Neutrophil (primary cell): ENCODE results near the gene SMURF2.

ENCODE experiments used
- H3K27ac ChIP-seq: fragments of 200-600 bp; sonication (generic); 2 replicates; pipeline ENCODE4 v1.5.1; 2016; ENCODE audit warnings: mild to moderate bottlenecking, moderate library complexity
- H3K27me3 ChIP-seq: fragments of 200-600 bp; sonication (generic); 2 replicates; pipeline ENCODE4 v1.6.0; 2016; ENCODE audit warnings: mild to moderate bottlenecking
- H3K36me3 ChIP-seq: fragments of 200-600 bp; sonication (generic); 2 replicates; pipeline ENCODE4 v1.5.1; 2017
- H3K4me1 ChIP-seq, 2 experiments: fragments of 200-600 bp in 1 of 2; sonication (generic) in 1 of 2; 1 replicate in 1 of 2; 2 replicates in 1 of 2; pipeline versions ENCODE4 v1.5.1 to v1.6.1; 2013 to 2016; ENCODE audit warnings: low read depth in 1 of 2, low read length in 1 of 2, mild to moderate bottlenecking in 1 of 2, moderate library complexity in 1 of 2; ENCODE audit not compliant: control insufficient read depth in 1 of 2, insufficient read depth in 1 of 2
- H3K4me3 ChIP-seq, 2 experiments: fragments of 200-600 bp in 1 of 2; sonication (generic) in 1 of 2; 1 replicate in 1 of 2; 2 replicates in 1 of 2; pipeline ENCODE4 v1.5.1; 2013 to 2016; ENCODE audit warnings: low read depth in 1 of 2, low read length in 1 of 2, mild to moderate bottlenecking in 1 of 2, moderate library complexity in 1 of 2
- H3K9me3 ChIP-seq: fragments of 200-600 bp; sonication (generic); 2 replicates; pipeline ENCODE4 v1.5.1; 2016
- CTCF ChIP-seq: fragments of 200-600 bp; sonication (generic); IDR thresholded peaks from 2 replicates; pipeline ENCODE4 v1.5.1; 2016; ENCODE audit warnings: antibody characterized with exemption

The SMURF2 gene

GRCh38 chr17:64540118-64540776 lies 121.9 kb downstream of the SMURF2 start:
- Histone ChIP-seq H3K4me3 (no peak overlapping the region), H3K27ac (no peak overlapping the region), H3K4me1 (no peaks in the 10 kb centered on the region), H3K27me3 (no peaks in the 10 kb centered on the region), H3K9me3 (no peaks in the 10 kb centered on the region), H3K36me3 (peaks cover 79% of the 10 kb centered on the region)
- no peak for TF ChIP-seq CTCF

GRCh38 chr17:64538508-64539130 lies 123.5 kb downstream of the SMURF2 start:
- Histone ChIP-seq H3K27ac (no peak overlapping the region), H3K4me3 (no peak overlapping the region), H3K36me3 (peaks cover 80% of the 10 kb centered on the region), H3K27me3 (no peaks in the 10 kb centered on the region), H3K4me1 (no peaks in the 10 kb centered on the region), H3K9me3 (no peaks in the 10 kb centered on the region)
- TF ChIP-seq CTCF = no peak

- H3K9me3 ChIP-seq = no peaks in the 10 kb centered on the region
- H3K4me3 ChIP-seq = no peak overlapping the region
- no peaks in the 10 kb centered on the region for H3K4me1 ChIP-seq
- TF ChIP-seq CTCF = no peak
- H3K27me3 ChIP-seq = no peaks in the 10 kb centered on the region
- H3K36me3 ChIP-seq = peaks cover 84% of the 10 kb centered on the region
- no peak overlapping the region for H3K27ac ChIP-seq
Observed at GRCh38 chr17:64537488-64537887, 124.6 kb downstream of the SMURF2 start.

- Histone ChIP-seq H3K4me3 (no peak overlapping the region), H3K4me1 (no peaks in the 10 kb centered on the region), H3K27ac (no peak overlapping the region), H3K9me3 (no peaks in the 10 kb centered on the region), H3K36me3 (peaks cover 86% of the 10 kb centered on the region), H3K27me3 (no peaks in the 10 kb centered on the region)
- no peak for TF ChIP-seq CTCF
Observed at GRCh38 chr17:64536913-64537312, 125.2 kb downstream of the SMURF2 start.

- no peak overlapping the region for H3K4me3 ChIP-seq
- peaks cover 93% of the 10 kb centered on the region for H3K36me3 ChIP-seq
- no peak overlapping the region for H3K27ac ChIP-seq
- no peak for TF ChIP-seq CTCF
- no peaks in the 10 kb centered on the region for H3K4me1 ChIP-seq
- H3K27me3 ChIP-seq = no peaks in the 10 kb centered on the region
- no peaks in the 10 kb centered on the region for H3K9me3 ChIP-seq
Observed at GRCh38 chr17:64535357-64535756, 126.8 kb downstream of the SMURF2 start.
